GM23338 (cell line): ENCODE measurements around the gene CPNE2. TPM values are rescaled to one million over a fixed set of nuclear protein-coding genes. Genes with fewer than 3 reads are reported as not detected.

Experiments used
- ATAC-seq: fragments of 200-7000 bp; cut with Tn5 transposase; 3 replicates; pipeline ENCODE4 v1.9.1; 2020
- DNase-seq: peaks from one replicate; pipeline ENCODE4 v3.0.0-alpha.2; 2015; ENCODE audit warnings: low spot score
- H2AFZ ChIP-seq: fragments of 200-600 bp; sonication (generic); 2 replicates; pipeline ENCODE4 v1.8.0; 2016; ENCODE audit warnings: antibody characterized with exemption, mild to moderate bottlenecking, moderate library complexity
- H3F3A ChIP-seq: fragments of 200-600 bp; sonication (generic); replicated peaks from 2 replicates; pipeline ENCODE4 v1.8.0; 2017; ENCODE audit warnings: antibody characterized with exemption, mixed run types, low read depth
- H3K27ac ChIP-seq: fragments of 200-600 bp; sonication (generic); 2 replicates; pipeline ENCODE4 v1.6.1; 2016; ENCODE audit warnings: low read depth
- H3K27me3 ChIP-seq: fragments of 200-600 bp; sonication (generic); 2 replicates; pipeline ENCODE4 v1.8.0; 2016; ENCODE audit warnings: mild to moderate bottlenecking, mixed run types, moderate library complexity; ENCODE audit not compliant: insufficient read depth
- H3K36me3 ChIP-seq: fragments of 200-600 bp; sonication (generic); 2 replicates; pipeline ENCODE4 v1.8.0; 2016; ENCODE audit warnings: mild to moderate bottlenecking; ENCODE audit not compliant: insufficient read depth
- H3K4me1 ChIP-seq: fragments of 200-600 bp; sonication (generic); 2 replicates; pipeline ENCODE4 v1.8.0; 2016; ENCODE audit warnings: mild to moderate bottlenecking, moderate library complexity; ENCODE audit not compliant: insufficient read depth
- H3K4me2 ChIP-seq: fragments of 200-600 bp; sonication (generic); 2 replicates; pipeline ENCODE4 v1.7.1; 2017; ENCODE audit warnings: mixed run types
- H3K4me3 ChIP-seq: fragments of 200-600 bp; sonication (generic); 2 replicates; pipeline ENCODE4 v1.6.1; 2016; ENCODE audit warnings: mixed run types
- H3K79me2 ChIP-seq: fragments of 200-600 bp; sonication (generic); replicated peaks from 2 replicates; pipeline ENCODE4 v1.8.0; 2017; ENCODE audit warnings: mild to moderate bottlenecking; ENCODE audit not compliant: insufficient read depth
- H3K9me2 ChIP-seq: fragments of 200-600 bp; sonication (generic); 2 replicates; pipeline ENCODE4 v1.8.0; 2017; ENCODE audit not compliant: insufficient read depth
- H4K20me1 ChIP-seq: fragments of 200-600 bp; sonication (generic); replicated peaks from 2 replicates; pipeline ENCODE4 v1.8.0; 2017; ENCODE audit warnings: mild to moderate bottlenecking; ENCODE audit not compliant: insufficient read depth
- H3K27ac Mint-ChIP-seq: 2 replicates; pipeline ENCODE4 v1.8.0; 2020; ENCODE audit warnings: inconsistent platforms, mild to moderate bottlenecking, moderate library complexity, mixed read lengths
- H3K27me3 Mint-ChIP-seq: 3 replicates; pipeline ENCODE4 v1.8.0; 2022; ENCODE audit warnings: low read depth, mild to moderate bottlenecking, moderate library complexity, mixed read lengths, inconsistent platforms; ENCODE audit not compliant: insufficient read depth, poor library complexity
- H3K36me3 Mint-ChIP-seq: 3 replicates; pipeline ENCODE4 v1.8.0; 2021; ENCODE audit warnings: low read depth, mild to moderate bottlenecking, inconsistent platforms, moderate library complexity, mixed read lengths
- H3K4me1 Mint-ChIP-seq: 3 replicates; pipeline ENCODE4 v1.8.0; 2020; ENCODE audit warnings: mild to moderate bottlenecking, inconsistent platforms, mixed read lengths
- H3K4me3 Mint-ChIP-seq: 3 replicates; pipeline ENCODE4 v1.8.0; 2021; ENCODE audit warnings: moderate library complexity, mild to moderate bottlenecking, inconsistent platforms, mixed read lengths
- H3K9me3 Mint-ChIP-seq: 3 replicates; pipeline ENCODE4 v1.8.0; 2020; ENCODE audit warnings: moderate library complexity, mild to moderate bottlenecking, inconsistent platforms, mixed read lengths
- CREB1 ChIP-seq: fragments of 250-450 bp; sonication (Bioruptor Pico); IDR thresholded peaks from 2 replicates; pipeline ENCODE4 v1.5.0; 2020; ENCODE audit warnings: low read depth, mild to moderate bottlenecking, moderate library complexity
- CTCF ChIP-seq, 2 experiments: fragments of 200-600 bp in 1 of 2; sonication (generic) in 1 of 2; conservative IDR thresholded peaks; 2 replicates each; pipeline versions ENCODE4 v1.5.1 to v1.6.1; 2016 to 2017; ENCODE audit warnings: antibody characterized with exemption in 2 of 2, low read depth in 2 of 2, mild to moderate bottlenecking in 2 of 2, moderate library complexity in 1 of 2
- ETS1 ChIP-seq: IDR thresholded peaks from 2 replicates; pipeline ENCODE4 v1.6.1; 2016; ENCODE audit warnings: antibody characterized with exemption
- EZH2 ChIP-seq: fragments of 200-600 bp; sonication (generic); IDR thresholded peaks from one replicate; pipeline ENCODE4 v1.8.0; 2017; ENCODE audit warnings: antibody characterized with exemption, mild to moderate bottlenecking, low read depth; ENCODE audit not compliant: unreplicated experiment
- NANOG ChIP-seq: IDR thresholded peaks from 2 replicates; pipeline ENCODE4 v1.6.1; 2016; ENCODE audit warnings: antibody characterized with exemption, borderline replicate concordance
- POLR2AphosphoS5 ChIP-seq: IDR thresholded peaks from 2 replicates; pipeline ENCODE4 v1.6.1; 2016; ENCODE audit warnings: antibody characterized with exemption, low read depth
- ZNF114 ChIP-seq: fragments of 250-450 bp; sonication (Bioruptor Pico); IDR thresholded peaks from 2 replicates; pipeline ENCODE4 v1.5.0; 2020; ENCODE audit warnings: mild to moderate bottlenecking, moderate library complexity
- polyA plus RNA-seq: library from polyadenylated mRNA; unstranded; fragments of >200 nt; fragmentation: Nextera tagmentation; extraction: Ambion mirVana; gene quantifications from 2 replicates; pipeline ENCODE4 v1.2.1, GENCODE V29; 2016
- total RNA-seq: library from RNA; depleted of rRNA; stranded (reverse); fragments of >200 nt; shearing (Covaris generic); gene quantifications from 2 replicates; pipeline ENCODE4 v1.2.3, GENCODE V29; 2014
- TF ChIP-seq, protein P1 (sequence below): fragments of 250-450 bp; sonication (Bioruptor Pico); IDR thresholded peaks from 2 replicates; pipeline ENCODE4 v1.5.0; 2020; ENCODE audit warnings: mild to moderate bottlenecking, moderate library complexity
- TF ChIP-seq, protein P2 (sequence below): IDR thresholded peaks from one replicate; pipeline ENCODE4 v1.6.1; 2018; ENCODE audit warnings: antibody characterized with exemption; ENCODE audit not compliant: unreplicated experiment

CPNE2 gene
- total and polyA plus RNA-seq, 2 experiments from 2014 or later: 7.1 to 11.3 TPM

GRCh38 chr16:57081744-57082143 is 10.6 kb upstream of the CPNE2 start (continued):
- TF ChIP-seq, protein P1, sequence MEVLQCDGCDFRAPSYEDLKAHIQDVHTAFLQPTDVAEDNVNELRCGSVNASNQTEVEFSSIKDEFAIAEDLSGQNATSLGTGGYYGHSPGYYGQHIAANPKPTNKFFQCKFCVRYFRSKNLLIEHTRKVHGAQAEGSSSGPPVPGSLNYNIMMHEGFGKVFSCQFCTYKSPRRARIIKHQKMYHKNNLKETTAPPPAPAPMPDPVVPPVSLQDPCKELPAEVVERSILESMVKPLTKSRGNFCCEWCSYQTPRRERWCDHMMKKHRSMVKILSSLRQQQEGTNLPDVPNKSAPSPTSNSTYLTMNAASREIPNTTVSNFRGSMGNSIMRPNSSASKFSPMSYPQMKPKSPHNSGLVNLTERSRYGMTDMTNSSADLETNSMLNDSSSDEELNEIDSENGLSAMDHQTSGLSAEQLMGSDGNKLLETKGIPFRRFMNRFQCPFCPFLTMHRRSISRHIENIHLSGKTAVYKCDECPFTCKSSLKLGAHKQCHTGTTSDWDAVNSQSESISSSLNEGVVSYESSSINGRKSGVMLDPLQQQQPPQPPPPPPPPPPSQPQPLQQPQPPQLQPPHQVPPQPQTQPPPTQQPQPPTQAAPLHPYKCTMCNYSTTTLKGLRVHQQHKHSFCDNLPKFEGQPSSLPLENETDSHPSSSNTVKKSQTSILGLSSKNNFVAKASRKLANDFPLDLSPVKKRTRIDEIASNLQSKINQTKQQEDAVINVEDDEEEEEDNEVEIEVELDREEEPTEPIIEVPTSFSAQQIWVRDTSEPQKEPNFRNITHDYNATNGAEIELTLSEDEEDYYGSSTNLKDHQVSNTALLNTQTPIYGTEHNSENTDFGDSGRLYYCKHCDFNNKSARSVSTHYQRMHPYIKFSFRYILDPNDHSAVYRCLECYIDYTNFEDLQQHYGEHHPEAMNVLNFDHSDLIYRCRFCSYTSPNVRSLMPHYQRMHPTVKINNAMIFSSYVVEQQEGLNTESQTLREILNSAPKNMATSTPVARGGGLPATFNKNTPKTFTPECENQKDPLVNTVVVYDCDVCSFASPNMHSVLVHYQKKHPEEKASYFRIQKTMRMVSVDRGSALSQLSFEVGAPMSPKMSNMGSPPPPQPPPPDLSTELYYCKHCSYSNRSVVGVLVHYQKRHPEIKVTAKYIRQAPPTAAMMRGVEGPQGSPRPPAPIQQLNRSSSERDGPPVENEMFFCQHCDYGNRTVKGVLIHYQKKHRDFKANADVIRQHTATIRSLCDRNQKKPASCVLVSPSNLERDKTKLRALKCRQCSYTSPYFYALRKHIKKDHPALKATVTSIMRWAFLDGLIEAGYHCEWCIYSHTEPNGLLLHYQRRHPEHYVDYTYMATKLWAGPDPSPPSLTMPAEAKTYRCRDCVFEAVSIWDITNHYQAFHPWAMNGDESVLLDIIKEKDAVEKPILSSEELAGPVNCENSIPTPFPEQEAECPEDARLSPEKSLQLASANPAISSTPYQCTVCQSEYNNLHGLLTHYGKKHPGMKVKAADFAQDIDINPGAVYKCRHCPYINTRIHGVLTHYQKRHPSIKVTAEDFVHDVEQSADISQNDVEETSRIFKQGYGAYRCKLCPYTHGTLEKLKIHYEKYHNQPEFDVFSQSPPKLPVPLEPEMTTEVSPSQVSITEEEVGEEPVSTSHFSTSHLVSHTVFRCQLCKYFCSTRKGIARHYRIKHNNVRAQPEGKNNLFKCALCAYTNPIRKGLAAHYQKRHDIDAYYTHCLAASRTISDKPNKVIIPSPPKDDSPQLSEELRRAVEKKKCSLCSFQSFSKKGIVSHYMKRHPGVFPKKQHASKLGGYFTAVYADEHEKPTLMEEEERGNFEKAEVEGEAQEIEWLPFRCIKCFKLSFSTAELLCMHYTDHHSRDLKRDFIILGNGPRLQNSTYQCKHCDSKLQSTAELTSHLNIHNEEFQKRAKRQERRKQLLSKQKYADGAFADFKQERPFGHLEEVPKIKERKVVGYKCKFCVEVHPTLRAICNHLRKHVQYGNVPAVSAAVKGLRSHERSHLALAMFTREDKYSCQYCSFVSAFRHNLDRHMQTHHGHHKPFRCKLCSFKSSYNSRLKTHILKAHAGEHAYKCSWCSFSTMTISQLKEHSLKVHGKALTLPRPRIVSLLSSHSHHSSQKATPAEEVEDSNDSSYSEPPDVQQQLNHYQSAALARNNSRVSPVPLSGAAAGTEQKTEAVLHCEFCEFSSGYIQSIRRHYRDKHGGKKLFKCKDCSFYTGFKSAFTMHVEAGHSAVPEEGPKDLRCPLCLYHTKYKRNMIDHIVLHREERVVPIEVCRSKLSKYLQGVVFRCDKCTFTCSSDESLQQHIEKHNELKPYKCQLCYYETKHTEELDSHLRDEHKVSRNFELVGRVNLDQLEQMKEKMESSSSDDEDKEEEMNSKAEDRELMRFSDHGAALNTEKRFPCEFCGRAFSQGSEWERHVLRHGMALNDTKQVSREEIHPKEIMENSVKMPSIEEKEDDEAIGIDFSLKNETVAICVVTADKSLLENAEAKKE (CRISPR knock-in tag): no peak
- TF ChIP-seq EZH2 (no peak), NANOG (no peak)

DNA sequence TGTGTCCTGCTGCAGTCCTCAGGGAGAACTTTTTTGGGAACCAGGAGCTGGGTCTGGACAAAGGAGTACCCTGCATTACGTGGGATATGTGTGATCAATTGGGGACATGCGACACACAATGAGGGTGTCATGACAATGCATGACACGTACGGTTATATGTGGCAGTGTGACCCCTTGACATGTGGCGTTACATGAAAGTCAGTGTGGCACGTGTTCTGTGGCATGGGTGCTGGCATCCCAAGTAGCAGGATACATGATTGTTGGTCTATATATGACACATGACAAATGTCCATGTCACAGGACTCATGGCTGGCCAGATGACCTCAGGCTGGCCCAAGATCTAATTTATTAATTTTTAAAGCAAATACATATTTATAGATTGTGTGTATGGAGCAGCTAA is 9.7 kb upstream of the CPNE2 start:
- H3K9me3 Mint-ChIP-seq: no peaks in the 10 kb centered on the region
- no peaks in the 10 kb centered on the region for H3K79me2 ChIP-seq
- H3K4me3 ChIP-seq: no peak overlapping the region
- no peak overlapping the region for H3K4me3 Mint-ChIP-seq
- no peak overlapping the region for H3K27ac Mint-ChIP-seq
- H3K27ac ChIP-seq: no peak overlapping the region
- no peak for DNase-seq
- H4K20me1 ChIP-seq: no peaks in the 10 kb centered on the region
- no peaks in the 10 kb centered on the region for H3K9me2 ChIP-seq
- no peaks in the 10 kb centered on the region for H3K27me3 ChIP-seq
- no peaks in the 10 kb centered on the region for H3F3A ChIP-seq
- H3K4me1 Mint-ChIP-seq: peaks cover 10% of the 10 kb centered on the region
- no peaks in the 10 kb centered on the region for H3K36me3 Mint-ChIP-seq
- peaks cover 2% of the 10 kb centered on the region for H3K27me3 Mint-ChIP-seq
- H2AFZ ChIP-seq: no peak overlapping the region
- no peaks in the 10 kb centered on the region for H3K36me3 ChIP-seq
- TF ChIP-seq, protein P2, sequence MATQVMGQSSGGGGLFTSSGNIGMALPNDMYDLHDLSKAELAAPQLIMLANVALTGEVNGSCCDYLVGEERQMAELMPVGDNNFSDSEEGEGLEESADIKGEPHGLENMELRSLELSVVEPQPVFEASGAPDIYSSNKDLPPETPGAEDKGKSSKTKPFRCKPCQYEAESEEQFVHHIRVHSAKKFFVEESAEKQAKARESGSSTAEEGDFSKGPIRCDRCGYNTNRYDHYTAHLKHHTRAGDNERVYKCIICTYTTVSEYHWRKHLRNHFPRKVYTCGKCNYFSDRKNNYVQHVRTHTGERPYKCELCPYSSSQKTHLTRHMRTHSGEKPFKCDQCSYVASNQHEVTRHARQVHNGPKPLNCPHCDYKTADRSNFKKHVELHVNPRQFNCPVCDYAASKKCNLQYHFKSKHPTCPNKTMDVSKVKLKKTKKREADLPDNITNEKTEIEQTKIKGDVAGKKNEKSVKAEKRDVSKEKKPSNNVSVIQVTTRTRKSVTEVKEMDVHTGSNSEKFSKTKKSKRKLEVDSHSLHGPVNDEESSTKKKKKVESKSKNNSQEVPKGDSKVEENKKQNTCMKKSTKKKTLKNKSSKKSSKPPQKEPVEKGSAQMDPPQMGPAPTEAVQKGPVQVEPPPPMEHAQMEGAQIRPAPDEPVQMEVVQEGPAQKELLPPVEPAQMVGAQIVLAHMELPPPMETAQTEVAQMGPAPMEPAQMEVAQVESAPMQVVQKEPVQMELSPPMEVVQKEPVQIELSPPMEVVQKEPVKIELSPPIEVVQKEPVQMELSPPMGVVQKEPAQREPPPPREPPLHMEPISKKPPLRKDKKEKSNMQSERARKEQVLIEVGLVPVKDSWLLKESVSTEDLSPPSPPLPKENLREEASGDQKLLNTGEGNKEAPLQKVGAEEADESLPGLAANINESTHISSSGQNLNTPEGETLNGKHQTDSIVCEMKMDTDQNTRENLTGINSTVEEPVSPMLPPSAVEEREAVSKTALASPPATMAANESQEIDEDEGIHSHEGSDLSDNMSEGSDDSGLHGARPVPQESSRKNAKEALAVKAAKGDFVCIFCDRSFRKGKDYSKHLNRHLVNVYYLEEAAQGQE: no peak
- TF ChIP-seq ZNF114 (CRISPR knock-in tag): no peak
- no peak for TF ChIP-seq ETS1
- TF ChIP-seq CREB1 (CRISPR knock-in tag): no peak
- TF ChIP-seq CTCF (conservative IDR thresholded peaks at IDR 0.05; ENCODE audit: low read depth in 2 of 2): no peak
- no peak for TF ChIP-seq POLR2AphosphoS5
- TF ChIP-seq NANOG: no peak
- H3K4me2 ChIP-seq: no peak overlapping the region
- H3K4me1 ChIP-seq: no peaks in the 10 kb centered on the region
- ATAC-seq: no peak
